EH (cell line): ENCODE data around the gene ZNF277.

Experiments
- DNase-seq: peaks from one replicate; pipeline ENCODE4 v3.0.0-alpha.2; 2015; ENCODE audit warnings: low read depth

The ZNF277 gene

DNA sequence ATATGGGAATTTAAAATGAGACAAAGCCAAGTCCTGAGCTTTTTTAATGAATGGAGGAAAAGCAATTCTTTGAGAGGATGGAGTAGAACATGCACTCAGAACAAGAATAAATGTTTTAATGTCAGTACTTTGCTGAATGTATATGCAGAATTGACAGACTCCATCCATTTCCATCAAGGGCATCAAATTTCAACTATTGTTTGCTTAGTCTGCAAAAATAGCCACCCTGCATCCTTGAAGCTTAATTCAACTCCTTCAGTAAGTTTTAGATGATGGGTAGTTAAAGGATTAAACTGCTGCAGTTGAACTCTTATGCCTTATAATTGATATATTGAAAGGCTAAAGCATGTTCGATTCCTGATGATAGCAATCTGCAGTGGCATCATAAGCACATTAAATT lies 144.1 kb downstream of the ZNF277 start:
- no peak for DNase-seq

- DNase-seq, result no peak
Measured at GRCh38 chr7:112356596-112356995, 150.1 kb downstream of the ZNF277 start.

GRCh38 chr7:112357136-112357535 lies 150.6 kb downstream of the ZNF277 start:
- no peak for DNase-seq

- no peak for DNase-seq
Measured at GRCh38 chr7:112358513-112358912, 152.0 kb downstream of the ZNF277 start.

DNA sequence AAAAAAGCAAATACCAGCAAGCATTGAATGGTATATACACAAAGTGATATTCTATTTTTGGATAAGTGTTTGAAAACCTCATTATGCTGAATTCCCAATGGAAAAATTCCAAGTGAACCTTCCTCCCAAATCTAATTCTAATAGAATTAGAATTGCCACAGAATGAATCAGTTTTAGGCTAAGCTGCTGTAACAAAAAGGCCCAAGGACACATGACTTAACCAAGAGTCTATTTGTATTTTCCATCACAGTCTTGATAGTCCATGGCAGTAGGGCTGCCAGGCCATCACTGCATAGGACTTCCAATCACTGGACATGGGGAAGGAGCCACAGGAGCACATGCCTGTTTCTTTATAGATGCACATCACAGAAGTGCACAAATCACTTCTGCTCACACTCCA lies 152.6 kb downstream of the ZNF277 start:
- no peak for DNase-seq

- DNase-seq, result no peak
Measured at GRCh38 chr7:112360681-112361080, 154.2 kb downstream of the ZNF277 start.

DNA sequence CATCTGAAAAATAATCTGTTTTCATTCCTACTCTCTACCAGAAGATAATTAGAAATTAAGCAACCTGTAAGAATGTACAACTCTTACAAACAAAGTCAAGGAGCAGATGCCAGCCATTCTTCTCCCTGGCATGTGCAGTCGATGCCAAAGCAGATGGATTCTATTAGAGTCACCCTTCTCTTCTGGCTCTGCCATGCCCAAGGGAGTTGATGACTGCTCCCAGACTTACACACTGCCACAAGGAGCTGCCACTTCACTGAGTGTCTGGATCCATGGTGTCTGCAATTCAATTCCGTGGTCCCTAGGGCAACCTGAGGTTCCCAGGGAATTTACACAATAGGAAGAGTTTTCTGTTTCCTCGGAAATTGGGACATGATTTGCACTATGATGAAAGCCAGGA lies 154.7 kb downstream of the ZNF277 start:
- peak; percentile 22 for DNase-seq

GRCh38 chr7:112362053-112362650 lies 155.7 kb downstream of the ZNF277 start:
- no peak for DNase-seq

- DNase-seq, result peak; percentile 6
Measured at GRCh38 chr7:112362731-112363131, 156.2 kb downstream of the ZNF277 start.

DNA sequence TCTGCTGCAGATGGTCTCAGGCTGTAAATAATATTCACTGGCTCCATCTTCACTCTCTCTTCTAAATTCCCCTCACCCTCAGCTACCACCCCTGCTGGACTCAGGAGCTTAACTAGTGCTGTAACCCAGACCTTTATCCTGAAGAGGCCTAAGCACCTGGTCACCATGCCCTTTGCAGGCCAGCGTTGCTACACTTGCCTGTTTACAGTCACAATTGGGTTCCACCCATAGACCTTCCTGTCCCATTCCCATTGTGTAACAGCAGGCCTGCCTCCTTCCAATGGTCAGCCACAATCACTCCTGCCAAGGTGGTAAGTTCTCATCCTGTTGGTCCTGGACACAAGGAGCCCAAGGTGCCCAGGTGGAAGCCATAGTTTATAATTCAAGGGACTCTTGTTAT lies 157.9 kb downstream of the ZNF277 start:
- no peak for DNase-seq

DNA sequence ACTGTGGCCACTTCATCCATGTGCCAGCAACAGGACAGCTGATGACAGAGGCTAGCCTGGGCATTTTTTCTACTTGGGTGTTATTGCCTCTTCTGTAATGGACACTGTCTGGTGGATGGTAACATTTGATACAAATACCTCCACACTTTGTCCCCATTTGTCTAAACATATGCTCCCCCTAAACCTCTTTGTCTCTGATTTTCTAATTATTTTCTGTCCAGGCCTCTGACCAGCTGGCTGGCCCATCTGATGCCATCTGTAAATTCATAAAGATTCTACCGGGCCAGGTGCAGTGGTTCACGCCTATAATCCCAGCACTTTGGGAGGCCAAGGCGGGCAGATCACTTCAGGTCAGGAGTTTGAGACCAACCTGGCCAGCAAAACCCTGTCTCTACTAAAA lies 159.1 kb downstream of the ZNF277 start:
- no peak for DNase-seq

DNA sequence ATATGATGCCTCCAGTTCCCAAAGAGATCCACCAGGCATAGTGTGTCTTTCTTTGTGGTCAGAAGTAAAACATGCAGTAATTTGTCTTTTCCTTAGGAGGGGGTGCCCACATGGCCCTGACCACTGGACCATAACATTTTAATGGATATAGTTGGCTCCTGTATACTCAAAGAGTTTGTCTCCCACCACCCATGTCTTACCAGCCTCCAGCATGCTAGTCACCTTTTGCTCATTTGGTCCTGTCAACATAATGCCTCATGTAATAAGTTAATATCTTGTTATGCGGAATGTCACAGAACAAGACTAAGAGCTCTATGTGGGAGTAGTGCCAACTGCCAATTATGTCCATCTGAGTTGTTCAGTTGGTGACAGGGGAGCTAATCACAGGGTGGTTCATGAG lies 160.4 kb downstream of the ZNF277 start:
- no peak for DNase-seq

DNA sequence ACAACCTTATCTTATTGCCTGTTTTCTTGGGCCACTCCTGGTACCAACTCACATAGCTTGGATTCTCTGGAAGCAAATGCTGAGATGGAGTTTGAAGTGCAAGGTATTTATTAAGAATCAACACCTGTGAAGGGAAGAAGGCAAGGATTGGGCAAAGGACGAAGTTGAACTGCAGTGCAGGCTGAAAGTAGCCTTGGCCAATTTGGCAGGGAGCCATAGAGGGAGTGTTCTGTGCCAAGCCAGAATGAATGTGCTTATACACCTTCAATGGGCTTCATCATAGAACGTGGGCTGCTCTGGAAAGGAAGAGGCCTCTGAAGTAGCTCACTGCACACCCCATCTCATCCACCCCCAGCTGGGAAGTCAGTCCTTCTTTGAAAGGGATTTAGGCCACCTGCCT lies 163.9 kb downstream of the ZNF277 start:
- no peak for DNase-seq

- no peak for DNase-seq
Measured at GRCh38 chr7:112371701-112372100, 165.2 kb downstream of the ZNF277 start.

GRCh38 chr7:112372101-112372500 lies 165.6 kb downstream of the ZNF277 start:
- no peak for DNase-seq

DNA sequence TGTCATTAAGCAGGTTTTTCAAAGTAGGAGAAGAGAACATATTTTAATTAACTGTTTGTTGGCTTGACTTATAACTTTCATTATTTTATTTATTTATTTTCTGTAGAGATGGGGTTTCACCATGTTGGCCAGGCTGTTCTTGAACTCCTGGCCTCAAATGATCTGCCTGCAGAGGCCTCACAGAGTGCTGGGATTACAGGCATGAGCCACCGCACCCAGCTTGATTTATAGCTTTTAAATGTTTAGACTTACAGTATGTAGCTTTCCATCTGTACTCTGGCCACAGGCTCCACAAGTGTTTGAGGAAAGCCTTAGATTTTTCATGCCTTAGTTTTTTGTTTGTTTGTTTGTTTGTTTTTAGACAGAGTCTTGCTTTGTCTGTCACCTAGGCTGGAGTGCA lies 171.1 kb downstream of the ZNF277 start:
- DNase-seq, result no peak

- no peak for DNase-seq
Measured at GRCh38 chr7:112381311-112382091, 175.0 kb downstream of the ZNF277 start.

GRCh38 chr7:112383671-112384417 lies 177.3 kb downstream of the ZNF277 start:
- peak; percentile 8 for DNase-seq

DNA sequence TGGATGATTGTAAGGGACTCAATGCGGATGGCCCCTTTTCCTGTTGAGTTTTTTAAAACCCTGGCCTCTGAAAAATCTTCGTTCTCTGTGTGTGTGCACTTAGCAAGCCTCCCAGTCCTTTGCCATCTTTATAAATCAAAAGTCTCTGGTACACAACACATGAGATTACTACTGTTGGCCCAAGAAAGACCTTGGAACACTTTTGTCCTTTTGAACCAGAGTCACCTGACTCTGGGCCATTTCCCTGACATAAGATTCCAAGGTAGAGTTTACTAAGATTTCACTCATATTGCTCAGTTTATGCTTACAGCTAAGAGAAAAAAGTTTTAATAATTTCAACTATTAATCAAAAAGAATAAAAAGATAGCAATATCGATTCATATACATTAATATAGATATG lies 179.0 kb downstream of the ZNF277 start:
- no peak for DNase-seq

DNA sequence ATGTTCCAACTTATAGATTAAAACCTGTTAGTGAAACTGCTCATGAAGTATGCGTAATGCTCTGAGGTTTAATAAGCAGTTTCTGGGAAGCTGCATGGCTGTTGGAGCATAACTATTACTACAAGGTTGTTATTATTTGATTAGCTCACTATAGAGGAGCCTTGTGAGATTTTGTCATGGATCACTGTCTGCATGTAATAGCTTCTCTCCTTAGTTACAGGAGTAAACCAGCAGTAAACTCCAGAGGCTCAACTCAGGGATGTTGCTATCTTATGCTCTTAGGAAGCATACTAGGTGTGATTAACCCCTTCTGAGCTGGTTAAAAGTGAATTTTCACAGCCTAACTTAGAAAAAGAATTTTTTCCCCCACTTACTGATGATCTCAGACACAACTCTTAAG lies 180.1 kb downstream of the ZNF277 start:
- no peak for DNase-seq

- no peak for DNase-seq
Measured at GRCh38 chr7:112390167-112390566, 183.7 kb downstream of the ZNF277 start.

GRCh38 chr7:112391079-112391821 lies 184.8 kb downstream of the ZNF277 start:
- DNase-seq, result peak; percentile 40
